Retina (tissue), 1 donor: Measurements from ENCODE around the gene VPS18.

Source experiments
- DNase-seq: peaks from one replicate; pipeline ENCODE4 v3.0.0-alpha.2; 2016

Gene VPS18

DNA sequence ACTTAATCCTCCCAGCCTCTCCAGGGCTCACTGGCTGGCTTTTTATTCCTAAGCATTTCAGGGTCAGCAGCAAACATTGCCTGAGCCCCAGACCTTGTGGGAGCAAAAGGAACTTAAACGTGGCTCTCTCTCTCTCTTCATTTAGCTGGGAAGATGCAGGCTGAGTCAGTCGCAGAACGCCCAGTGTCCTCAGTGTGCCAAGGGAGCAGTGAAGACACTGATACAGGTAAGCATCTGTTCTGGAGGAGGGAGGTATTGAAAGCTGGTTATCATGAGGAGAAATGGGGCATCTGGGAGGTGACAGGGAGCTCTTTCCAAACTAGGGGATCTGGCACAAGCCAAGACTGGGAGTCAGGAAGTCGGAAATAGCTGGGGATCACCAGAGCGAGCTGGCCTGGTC, 24.6 kb upstream of the VPS18 start:
- DNase-seq: no peak

DNA sequence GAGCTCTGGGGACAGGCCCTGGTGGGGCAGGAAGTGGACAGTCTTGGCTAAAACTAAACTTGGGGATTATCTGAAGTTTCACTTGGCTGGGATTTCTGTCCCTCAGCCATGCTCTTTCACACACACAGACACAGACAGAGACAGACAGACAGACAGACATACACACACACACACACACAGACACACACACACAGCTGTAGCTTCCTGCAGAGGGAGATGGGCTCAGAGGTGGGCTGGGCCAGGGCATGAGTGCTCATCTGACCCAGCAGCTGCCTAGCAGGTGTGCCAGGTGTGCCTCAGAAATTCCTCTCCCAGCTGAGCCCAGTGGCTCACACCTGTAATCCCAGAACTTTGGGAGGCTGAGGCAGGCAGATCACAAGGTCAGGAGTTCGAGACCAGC, 23.5 kb upstream of the VPS18 start:
- no peak for DNase-seq

DNA sequence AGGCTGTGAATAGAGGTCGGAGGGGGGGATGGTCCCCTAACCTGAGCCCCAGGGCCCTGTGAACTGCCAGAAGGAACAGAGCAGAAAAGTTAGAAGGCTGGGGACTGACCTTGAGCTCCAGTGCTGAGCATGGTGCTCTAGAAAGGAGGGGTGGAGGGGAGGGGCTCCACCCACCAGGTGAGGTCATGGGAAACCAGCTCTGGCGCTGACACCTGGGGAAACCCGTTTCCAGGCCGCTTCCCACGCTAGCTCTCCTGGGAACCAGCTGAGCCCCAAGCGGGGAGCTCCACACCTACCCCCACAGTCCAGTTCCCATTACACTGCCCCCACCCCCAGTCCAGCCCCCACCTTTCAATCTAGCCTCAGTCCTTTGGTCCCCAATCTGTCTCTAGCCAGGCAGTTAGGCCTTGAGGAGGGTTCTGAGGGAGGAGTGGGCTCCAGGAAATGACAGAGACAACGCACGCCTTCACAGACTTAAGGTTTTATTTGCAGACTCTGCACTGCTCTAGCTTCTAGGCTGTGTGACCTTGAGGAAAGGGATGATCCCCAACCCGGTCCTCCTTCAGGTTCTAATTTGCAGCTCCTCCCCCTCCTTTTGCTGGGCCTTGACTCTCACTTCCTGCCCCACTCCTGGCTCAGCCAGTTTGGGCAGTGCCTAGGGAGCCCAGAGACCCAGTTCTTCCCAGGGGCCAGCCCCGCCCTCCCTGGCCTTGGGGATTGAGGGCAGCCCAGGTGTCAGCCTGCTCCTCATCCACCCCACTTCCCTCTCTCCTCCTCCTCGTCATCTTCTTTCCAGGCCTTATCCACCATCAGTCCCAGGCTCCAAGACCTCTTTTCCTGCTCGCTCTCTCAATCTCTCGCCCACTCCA, 22.3 kb upstream of the VPS18 start:
- DNase-seq: no peak

DNA sequence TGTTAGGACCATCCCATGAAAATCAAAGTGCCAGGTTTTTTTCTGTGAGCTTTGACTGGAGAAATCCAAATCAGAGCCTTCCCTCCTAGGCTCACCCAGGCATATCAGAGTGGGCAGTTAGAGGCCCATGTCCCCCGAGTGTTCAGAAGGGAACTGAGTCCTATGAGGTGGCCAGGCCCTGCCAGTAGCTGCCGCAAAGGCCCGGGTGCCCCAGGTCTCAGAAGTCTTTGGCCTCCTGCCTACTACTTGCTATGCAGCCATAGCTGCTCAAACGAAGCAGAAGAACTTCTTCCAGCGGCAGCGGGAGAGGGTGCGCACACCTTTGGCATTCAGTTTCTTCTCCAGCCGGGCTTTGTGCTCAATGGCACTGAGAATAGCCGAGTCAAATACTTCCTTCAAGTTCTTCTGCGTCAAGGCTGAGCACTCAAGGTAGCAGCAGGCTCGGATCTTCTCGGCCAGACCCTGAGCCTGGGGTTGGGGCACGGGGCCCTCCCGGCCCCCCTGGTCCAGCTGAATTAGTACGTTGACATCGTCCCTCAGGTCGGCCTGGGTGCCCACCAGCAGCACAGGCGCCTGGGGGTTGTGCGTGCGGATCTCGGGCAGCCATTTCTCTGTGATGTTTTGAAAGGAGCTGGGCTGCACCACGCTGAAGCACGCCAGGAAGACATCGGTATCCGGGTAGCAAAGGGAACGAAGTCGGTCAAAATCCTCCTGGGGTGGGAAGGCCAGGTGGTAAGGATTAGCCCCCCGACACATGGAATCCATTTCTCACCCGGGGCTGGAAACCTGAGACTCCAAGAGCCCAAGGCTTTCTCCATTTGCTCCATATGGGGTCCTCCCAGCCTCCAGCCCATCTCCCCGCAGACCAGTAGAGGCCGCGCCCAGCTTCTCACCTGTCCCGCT, 21.2 kb upstream of the VPS18 start:
- peak; percentile 21 for DNase-seq

DNA sequence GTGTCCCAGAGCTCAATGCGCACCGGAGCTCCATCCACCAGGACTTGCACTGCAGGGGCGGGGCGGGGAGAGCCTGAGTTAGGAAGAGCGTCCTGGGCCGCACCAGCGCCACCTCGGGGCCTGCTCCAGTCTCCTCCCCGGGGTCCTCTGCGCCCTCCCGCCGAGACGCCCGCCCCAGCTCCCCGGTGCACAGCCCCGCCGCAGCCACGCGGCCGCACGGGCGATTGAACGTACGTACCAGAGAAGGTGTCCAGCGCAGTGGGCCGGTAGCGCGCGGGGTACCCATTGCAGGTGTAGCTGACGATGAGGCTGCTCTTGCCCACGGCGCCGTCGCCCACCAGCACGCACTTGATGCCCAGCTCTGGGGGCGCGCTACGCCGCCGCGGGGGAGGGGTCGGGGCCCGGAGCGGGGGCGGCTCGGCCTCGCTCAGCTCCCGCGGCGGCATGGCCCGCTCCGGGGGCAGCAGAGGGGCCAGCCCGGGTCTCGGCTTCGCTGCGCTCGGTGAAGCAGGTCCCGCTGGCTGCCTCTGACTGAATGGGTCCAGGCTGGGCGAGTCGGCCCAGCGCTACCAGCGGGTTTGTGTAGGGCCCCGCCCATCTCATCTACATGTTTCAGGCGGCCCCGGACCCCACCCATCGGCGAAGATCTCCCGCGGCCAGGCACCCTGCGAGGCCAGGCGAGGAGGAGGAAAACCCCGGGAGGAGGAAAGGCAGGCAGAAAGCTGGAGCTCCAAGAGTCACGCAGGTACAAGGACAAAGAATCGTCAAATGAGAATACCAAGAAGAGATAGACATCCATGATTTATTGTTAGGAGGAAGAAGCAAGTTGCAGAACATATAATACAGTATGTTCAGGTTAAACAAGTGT, 20.3 kb upstream of the VPS18 start, which contains the start of gene RHOV:
TSS of gene RHOV (minus strand) at position 541 of the 868 bp plus-strand sequence. CDS start at position 446, 95 bp downstream.
- peak; percentile 73 for DNase-seq

DNA sequence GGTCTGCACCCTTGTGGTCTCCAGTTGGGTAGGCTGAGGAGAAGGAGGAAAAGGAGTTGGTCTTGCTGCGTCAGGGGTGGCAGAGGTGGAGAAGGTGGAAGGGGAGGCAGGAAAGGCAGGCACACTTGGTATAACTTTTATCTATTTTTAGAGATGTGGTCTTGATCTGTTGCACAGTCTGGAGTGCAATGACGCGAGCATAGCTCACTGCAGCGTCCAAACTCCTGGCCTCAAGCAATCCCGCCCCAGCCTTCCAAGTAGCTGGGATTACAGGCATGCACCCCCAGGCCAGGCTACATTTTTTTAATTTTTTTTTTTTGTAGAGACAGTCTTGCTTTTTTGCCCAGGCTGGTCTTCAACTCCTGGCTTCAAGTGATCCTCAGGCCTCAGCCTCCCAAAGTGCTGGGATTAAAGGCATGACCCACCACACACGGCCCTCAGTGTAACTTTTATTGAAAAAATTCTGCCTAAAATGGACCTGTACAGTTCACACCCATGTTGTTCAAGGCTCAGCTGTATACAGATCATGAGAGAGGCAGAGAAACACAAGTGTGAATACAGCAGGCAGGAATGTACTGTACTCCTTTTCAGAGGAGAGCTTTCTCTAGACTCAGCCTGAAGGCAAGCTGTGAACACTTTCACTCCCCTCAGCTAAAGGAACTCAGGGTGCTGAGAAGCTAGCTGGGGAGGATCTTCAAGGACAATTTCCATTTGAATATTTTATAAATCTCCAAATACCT, 18.1 kb upstream of the VPS18 start:
- DNase-seq: no peak

DNA sequence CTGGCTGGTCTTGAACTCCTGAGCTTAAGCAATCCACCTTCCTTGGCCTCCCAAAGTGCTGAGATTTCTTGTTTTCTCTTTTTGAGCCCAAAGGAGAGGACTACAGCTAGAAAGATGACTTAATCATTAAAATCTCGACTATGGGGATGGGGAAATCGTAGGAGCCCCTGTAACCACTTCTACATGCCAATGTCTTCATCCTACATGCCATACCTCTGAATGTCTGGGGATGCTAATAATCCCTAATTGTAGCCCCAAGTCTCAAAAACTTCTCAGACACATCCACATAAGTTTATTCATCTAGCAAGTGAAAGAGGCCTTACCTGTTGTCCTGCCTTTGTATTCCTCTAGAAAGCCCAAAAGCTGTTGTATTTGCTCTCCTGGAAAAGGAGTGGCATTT, 16.6 kb upstream of the VPS18 start:
- no peak for DNase-seq

DNA sequence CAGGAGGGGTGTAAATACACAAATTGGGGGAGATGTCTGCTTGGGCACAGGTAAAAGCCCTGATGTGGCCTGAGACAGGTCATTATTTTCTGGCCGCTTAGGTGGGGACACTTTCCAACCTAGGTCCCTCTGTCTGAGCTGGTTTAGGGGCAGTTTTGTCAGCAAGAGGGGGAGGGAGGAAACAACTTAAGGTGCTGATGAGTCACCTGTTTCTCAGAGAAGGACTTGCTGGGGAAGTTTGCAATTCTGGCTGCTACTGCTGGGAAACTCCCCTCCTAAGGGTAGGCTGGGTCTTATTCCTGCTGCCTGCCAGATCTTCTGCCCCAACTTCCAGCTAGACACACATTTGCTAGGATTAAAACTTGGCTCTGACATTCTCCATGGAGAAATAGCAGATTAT, 15.5 kb upstream of the VPS18 start:
- DNase-seq: no peak

DNA sequence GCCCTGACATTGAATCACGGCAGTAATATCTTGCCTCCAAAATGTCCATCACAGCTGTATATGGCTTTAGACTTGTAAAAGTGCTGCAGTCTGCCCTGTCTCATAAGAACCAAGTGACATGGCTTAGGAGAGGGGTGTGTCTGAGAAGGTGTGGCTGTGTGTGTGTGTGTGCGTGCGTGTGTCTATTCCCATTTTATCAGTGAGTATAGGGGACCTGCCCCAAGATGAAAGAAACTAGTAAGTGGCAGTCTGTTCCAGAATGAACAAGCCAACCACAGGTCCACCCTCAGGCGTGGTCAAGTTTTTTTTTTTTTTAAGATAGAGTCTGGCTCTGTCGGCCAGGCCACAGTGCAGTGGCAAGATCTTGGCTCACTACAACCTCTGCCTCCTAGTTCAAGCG, 14.6 kb upstream of the VPS18 start:
- DNase-seq: no peak

DNA sequence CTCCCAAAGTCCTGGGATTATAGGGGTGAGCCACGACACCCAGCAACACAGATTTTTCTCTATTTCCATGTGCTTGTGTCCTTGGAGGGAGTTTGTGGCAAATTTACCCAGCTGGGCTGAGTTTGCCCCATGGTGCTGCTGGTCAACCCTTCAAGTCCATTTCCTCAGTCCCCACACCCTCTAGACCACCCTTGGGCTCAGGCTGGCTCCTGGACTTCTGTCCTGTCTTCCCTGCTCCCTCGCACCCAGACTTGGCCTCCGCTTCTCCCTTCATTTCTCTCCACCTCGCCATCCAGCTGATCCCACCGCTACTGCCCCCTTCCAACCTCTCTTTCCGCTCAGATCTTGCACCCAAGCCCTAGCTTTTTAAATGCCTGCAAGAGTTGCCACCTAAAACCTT, 12.9 kb upstream of the VPS18 start:
- no peak for DNase-seq

DNA sequence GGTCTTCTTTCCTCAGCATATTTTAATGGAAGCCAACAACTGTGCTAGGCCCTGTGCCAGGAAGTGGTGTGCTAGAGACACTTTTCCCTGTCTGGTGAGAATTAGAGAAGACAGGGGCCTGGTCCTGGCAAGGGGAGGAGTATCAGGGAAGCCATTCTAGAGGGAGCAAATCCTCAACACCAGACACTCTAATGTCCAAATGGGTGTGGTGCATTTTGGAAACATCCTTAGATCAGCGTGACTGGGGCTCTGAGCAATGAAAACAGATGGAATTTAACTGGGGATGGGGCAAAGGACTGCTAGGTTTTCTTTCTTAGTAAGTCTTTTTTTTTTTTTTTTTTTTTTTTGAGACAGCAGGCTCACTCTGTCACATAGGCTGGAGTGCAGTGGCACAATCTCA, 7.7 kb upstream of the VPS18 start:
- no peak for DNase-seq

DNA sequence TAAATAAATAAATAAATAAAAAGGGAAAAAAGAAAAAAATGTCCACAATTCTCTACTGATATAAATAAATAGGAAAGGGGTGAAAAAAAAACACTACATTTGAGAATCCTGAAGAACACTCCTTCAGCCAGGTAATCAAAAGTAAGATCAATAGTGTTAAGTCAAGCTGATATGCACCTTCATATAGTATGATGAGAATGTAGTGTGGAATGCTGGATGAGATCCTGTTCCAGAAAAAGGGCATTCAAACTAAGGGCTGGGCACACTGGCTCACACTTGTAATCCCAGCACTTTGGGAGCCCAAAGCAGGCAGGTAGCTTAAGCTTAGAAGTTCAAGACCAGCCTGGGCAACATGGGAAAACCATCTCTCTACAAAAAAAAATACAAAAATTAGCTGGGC, 5.1 kb upstream of the VPS18 start:
- DNase-seq: no peak

DNA sequence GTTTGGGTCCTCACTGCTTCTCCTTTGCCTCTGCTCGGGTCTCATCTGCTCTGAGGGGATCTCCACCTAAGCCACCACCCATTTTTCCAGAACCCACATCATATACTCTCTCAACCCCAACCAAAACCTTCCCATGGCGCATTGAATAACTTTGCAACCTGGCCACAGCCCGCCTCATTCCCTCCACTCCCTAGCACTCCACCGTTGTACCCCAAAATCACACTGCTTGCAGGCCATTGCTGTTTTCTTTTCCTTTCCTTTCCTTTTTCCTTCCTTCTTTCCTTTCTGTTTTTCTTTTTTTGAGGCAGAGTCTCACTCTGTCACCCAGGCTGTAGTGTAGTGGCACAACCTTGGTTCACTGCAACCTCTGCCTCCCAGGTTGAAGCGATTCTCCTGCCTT, 3.1 kb upstream of the VPS18 start:
- no peak for DNase-seq

DNA sequence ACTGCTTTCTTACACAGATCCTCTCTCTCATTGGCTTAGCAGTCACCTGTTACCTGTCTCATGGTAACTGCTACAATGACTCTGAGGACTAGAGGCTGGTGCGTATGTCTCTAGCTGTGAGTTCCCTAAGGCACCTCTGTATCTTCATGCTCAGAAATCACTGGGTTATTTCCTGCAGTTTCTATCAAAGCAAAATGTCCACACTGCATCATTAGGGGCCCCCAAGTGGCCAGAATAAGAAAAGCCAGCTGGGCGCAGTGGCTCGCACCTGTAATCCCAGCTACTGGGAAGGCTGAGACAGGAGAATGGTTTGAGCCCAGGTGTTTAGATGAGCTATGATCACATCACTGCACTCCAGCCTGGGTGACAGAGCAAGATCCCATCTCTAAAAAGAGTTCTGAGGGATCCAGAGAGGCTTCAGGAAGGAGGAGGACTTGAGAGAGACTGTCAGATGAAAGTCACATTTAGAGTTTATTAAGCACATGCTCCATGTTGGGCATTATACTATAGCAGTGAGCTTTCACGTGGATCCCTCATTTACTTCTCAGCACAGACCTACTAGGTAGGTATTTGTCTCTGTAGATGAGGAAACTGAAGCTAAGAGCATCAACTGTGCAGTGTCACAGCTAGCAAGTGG, 2.3 kb upstream of the VPS18 start:
- DNase-seq: peak; percentile 61

DNA sequence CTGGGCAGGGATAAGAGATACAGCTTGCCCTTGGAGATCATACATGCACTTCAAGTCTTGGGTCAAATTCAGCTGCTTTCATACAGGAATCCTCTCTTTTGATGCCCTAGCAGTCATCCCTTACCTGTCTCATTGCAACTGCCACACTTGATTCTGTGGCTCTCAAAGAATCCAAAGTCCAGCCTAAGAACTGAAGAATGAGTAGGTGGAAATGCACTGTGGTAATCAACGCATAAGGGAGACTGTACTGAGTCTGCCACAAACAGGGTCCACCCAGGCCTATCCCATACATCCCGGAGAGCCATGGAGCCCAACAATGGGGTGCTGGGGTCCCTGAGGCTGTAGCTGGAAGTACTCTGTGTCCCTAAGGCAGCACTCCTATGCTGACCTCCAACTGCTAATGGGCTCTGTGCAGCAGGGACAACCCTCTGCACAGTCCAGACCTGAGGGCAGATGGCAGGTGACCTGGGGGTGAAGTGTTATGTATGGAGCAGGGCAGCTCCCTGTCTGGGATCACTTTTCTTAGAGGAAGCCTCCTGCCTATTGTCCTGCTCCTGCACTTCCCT, 1.7 kb upstream of the VPS18 start:
- DNase-seq: no peak

DNA sequence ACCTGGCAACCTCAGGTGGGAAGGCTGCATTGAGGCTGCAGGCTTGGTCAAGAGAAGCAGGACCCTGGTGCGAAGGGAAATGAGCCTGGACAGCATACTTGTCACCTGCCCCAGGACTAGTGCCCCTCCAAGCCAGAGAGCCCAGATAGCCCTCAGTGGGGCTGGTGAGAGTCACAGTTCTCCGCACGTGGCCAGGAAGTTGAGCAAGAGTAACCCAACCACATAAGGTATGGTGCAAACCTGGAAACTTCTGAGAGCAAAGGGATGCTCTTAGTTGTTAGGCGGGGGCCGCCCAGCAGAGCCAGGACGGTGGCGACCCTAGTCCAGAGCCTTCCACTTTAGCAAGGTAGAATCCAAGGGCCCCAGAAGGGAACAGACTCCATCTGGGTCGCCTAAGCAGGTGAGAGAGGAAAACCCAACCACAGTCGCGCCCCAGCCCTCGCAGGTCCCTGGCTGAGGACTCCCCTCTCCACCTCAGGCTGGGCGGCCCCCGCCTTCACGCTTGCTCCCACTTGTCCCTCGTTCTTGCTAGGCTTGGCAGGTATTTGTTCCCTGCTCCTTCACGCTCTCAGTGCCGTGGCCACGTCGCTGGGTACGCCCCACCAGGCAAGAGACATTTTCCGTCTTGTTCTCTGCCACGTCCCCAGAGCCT, 1.1 kb upstream of the VPS18 start:
- DNase-seq: no peak

DNA sequence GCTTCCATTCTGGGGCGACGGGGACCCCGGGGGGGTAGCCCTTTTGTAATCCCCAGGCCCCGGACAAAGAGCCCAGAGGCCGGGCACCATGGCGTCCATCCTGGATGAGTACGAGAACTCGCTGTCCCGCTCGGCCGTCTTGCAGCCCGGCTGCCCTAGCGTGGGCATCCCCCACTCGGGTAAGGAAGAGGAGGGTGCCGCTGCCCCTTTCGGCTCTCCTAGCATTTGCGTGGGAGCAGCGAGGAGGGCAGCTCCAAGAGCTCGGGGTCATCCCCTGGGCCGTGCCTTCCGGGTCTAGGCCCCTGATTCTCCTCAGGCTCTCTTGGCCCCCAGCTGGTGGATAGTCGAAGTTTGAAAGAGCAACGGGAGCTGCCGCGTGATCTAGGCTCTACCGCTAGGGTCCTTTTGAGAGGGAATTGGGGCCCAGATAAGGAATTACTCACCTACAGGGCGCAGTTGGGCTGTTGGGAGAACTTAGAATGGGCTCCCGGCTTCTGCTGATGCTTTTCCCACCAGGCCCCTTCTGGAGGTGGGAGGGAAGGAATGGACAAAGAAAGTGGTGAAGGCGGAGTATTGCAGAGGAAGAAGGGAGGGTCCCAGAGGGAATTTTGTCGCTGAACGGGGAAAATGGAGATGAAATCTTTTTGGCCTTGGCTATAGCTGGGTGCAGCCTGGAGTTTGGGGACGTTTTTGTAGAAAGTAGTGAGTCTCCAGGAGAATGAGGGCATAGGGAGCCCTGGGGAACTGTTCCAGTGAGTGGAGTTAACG, 615 bp downstream of the VPS18 start:
- DNase-seq: peak; percentile 82

DNA sequence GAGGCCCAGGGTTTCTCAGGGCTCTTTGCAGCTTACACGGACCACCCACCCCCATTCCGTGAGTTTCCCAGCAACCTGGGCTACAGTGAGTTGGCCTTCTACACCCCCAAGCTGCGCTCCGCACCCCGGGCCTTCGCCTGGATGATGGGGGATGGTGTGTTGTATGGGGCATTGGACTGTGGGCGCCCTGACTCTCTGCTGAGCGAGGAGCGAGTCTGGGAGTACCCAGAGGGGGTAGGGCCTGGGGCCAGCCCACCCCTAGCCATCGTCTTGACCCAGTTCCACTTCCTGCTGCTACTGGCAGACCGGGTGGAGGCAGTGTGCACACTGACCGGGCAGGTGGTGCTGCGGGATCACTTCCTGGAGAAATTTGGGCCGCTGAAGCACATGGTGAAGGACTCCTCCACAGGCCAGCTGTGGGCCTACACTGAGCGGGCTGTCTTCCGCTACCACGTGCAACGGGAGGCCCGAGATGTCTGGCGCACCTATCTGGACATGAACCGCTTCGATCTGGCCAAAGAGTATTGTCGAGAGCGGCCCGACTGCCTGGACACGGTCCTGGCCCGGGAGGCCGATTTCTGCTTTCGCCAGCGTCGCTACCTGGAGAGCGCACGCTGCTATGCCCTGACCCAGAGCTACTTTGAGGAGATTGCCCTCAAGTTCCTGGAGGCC, 5.4 kb downstream of the VPS18 start:
- DNase-seq: no peak
